Heart left ventricle (tissue), 13 donors: ENCODE measurements around the gene DCN.

Source experiments
- POLR2A ChIP-seq, 2 donors: fragments of 450-650 bp; IDR thresholded peaks; one replicate each; pipeline ENCODE4 v1.6.1; 2017; ENCODE audit warnings: antibody characterized with exemption in 2 of 2, mild to moderate bottlenecking in 2 of 2, moderate library complexity in 2 of 2
- TF ChIP-seq, protein P1 (sequence below), 12 donors: fragments of 200-600 bp; sonication (generic) in 4 of 12; IDR thresholded peaks; one replicate each; pipeline versions ENCODE4 v1.5.0 to v1.8.0; 2018 to 2022; ENCODE audit warnings: antibody characterized with exemption in 12 of 12, mild to moderate bottlenecking in 5 of 12
- donor health status: ischemic (EF 13 %, LVEDD 7.1; RV severe dilation, severe dysfunction).
- donor health status: DM: no; HTN: yes; CAD: no.
- donor health status: DM: no; HTN: no; CAD: no.
- donor health status: ischemic (EF 25% LVEDD 6.9; RV normal size, moderate dysfunction).
- donor health status: ischemic (EF 25% LVEDD 5.7; RV mildly dilated, moderate dysfunction).
- donor health status: ischemic (EF 35%, LVEDD 5.7; RV mildly dilated, moderate dysfunction).
- donor health status: nonischemic (EF 11% LVEDD 7.7; RV severe dilation, severe dysfunction).
- donor health status: DM: yes; HTN: yes; CAD: no.
- donor health status: PGD.
- donor health status: ischemic (EF 29% LVEDD 5.4; RV normal size, mild dysfunction).
- donor health status: nonischemic (EF 23%, LVEDD 6.1; RV moderate dilation, normal function).

DNA sequence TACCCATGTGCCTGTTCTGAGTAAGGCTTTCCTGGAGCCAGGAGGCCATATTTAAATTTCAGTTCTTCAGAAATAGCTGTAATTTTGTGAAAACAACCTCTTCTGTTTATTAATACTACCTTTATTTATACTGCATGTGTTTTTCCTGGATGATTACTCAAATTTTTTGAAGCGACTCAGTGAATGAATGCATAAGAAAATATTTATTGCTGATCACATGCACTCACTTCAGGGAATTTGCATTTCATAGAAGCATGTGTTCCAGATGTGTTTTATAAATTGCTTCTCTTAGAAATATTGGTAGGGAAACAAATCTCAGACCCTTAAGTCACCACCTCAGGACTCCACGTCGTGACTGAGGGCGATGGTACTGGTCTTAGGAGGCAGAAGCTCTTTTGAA, 21.8 kb upstream of the DCN start:
- TF ChIP-seq POLR2A (IDR thresholded peaks at IDR 0.05) = no peak
- TF ChIP-seq, protein P1, sequence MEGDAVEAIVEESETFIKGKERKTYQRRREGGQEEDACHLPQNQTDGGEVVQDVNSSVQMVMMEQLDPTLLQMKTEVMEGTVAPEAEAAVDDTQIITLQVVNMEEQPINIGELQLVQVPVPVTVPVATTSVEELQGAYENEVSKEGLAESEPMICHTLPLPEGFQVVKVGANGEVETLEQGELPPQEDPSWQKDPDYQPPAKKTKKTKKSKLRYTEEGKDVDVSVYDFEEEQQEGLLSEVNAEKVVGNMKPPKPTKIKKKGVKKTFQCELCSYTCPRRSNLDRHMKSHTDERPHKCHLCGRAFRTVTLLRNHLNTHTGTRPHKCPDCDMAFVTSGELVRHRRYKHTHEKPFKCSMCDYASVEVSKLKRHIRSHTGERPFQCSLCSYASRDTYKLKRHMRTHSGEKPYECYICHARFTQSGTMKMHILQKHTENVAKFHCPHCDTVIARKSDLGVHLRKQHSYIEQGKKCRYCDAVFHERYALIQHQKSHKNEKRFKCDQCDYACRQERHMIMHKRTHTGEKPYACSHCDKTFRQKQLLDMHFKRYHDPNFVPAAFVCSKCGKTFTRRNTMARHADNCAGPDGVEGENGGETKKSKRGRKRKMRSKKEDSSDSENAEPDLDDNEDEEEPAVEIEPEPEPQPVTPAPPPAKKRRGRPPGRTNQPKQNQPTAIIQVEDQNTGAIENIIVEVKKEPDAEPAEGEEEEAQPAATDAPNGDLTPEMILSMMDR (IDR thresholded peaks at IDR 0.05) = no peak
